ENCODE data around the gene RHOU.
A peak's percentile ranks its signal among the peaks of the same experiment; 100 is the strongest.
"Not testable (repeated sequence)": the region's sequence is repeated elsewhere in the genome, so short reads cannot be mapped to it uniquely, and the experiment has no call there.

The RHOU gene

DNA sequence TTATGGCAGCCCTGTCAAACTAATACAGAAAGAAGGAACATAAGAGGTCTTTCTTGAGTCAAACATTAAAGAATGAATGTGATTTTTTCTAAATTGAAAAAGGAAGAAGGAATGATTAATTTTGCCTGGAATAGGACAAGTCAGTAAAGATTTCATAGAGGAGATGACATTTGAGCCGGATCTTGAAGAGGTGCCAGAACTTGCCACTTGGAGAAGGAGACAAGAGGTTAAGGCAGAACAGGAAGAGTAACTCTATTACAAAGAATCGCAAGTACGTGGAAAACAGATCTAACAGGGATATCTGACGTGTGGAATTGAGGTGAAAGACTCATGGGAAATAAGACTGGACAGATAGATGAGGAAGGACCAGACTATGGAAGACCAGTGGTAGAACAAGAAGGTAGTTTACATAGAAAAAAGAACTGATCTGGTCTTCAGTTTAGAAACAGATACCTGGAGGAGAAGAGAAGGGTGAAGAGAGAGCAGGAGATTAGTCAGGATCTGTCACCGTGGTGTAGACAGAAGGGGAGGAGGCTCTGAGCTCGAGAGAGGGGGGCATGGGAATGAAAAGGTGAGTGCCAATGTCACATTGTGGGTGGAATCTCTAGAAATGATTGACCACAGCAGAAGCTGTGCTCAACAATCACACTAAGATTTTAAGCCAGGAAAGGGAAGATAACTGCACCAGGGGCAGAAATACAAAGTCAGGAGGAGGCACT, 32.5 kb downstream of the RHOU start:
- H3K9me3 ChIP-seq: no peaks in the 10 kb centered on the region
- no peak overlapping the region for H3K27ac ChIP-seq
- intact Hi-C loops (cut with DNase I; ENCODE audit: low total_unique reads): no loop called here
- no peaks in the 10 kb centered on the region for H3K36me3 ChIP-seq
- H3K27me3 ChIP-seq: no peaks in the 10 kb centered on the region
- no peaks in the 10 kb centered on the region for H3K4me1 ChIP-seq
- TF ChIP-seq, protein P1, sequence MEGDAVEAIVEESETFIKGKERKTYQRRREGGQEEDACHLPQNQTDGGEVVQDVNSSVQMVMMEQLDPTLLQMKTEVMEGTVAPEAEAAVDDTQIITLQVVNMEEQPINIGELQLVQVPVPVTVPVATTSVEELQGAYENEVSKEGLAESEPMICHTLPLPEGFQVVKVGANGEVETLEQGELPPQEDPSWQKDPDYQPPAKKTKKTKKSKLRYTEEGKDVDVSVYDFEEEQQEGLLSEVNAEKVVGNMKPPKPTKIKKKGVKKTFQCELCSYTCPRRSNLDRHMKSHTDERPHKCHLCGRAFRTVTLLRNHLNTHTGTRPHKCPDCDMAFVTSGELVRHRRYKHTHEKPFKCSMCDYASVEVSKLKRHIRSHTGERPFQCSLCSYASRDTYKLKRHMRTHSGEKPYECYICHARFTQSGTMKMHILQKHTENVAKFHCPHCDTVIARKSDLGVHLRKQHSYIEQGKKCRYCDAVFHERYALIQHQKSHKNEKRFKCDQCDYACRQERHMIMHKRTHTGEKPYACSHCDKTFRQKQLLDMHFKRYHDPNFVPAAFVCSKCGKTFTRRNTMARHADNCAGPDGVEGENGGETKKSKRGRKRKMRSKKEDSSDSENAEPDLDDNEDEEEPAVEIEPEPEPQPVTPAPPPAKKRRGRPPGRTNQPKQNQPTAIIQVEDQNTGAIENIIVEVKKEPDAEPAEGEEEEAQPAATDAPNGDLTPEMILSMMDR (IDR thresholded peaks at IDR 0.05): no peak
- H3K4me3 ChIP-seq: no peak overlapping the region
- no peak for DNase-seq

DNA sequence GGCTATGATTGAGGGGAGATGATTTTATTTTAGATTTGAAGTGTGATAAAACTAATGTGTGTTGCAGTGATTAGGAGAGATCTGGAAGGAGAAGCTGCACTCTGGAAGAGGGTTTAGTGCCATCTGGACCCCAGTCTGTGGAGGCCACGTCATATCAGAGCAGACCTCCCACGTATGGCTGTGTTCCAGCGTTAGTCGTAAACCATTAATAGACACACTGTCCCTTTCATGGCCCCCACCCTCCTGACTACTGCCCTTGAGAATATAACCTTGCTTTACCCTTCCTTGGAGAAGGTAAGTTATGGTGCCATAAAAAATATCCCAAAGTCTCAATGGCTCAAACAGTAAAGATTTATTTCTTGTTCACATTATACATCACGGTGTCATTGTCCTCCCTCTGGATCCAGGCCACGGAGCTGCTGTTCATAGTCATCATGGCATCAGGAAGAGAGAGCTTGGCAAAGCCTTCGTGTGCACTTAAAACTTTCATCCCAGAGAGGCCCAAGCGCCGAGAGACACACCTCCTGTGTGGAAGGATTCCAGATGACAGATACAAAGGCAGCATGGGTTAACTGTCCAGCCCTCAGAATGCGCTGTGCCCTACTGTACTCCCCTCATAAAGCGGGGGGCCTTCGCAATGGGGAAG, 33.2 kb downstream of the RHOU start:
- DNase-seq: no peak
- Histone ChIP-seq H3K36me3 (no peaks in the 10 kb centered on the region), H3K4me3 (no peak overlapping the region), H3K27me3 (no peaks in the 10 kb centered on the region), H3K4me1 (no peaks in the 10 kb centered on the region), H3K27ac (no peak overlapping the region), H3K9me3 (no peaks in the 10 kb centered on the region)
- TF ChIP-seq, protein P1 (IDR thresholded peaks at IDR 0.05): no peak
- intact Hi-C loops (cut with DNase I; ENCODE audit: low total_unique reads): no loop called here

DNA sequence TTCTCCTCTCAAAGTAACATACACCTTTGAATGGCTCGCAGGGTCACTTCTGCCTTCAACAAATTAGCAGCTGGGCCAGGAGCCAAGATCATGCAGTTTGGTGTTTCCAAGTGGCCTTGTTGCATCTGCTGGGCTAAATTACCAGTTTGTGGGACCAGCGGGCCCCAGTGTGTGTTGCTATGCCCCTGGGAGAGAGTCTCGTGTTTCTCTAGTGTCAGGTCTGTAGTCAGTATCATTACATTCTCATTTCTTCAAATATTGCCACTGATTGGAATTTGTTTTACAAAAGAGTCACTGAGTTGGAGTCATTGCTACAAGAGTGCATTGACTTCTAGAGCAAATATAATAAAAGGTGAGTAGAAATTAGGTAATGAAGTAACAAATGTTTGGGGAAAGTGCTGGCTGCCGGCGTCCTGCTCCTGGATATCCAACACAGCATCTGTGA, 35.5 kb downstream of the RHOU start:
- Histone ChIP-seq H3K27ac (no peak overlapping the region), H3K36me3 (no peaks in the 10 kb centered on the region), H3K4me1 (no peaks in the 10 kb centered on the region), H3K27me3 (no peaks in the 10 kb centered on the region), H3K4me3 (no peak overlapping the region), H3K9me3 (no peaks in the 10 kb centered on the region)
- intact Hi-C loops (cut with DNase I; ENCODE audit: low total_unique reads): no loop called here
- no peak for DNase-seq
- TF ChIP-seq, protein P1 (IDR thresholded peaks at IDR 0.05): no peak

DNA sequence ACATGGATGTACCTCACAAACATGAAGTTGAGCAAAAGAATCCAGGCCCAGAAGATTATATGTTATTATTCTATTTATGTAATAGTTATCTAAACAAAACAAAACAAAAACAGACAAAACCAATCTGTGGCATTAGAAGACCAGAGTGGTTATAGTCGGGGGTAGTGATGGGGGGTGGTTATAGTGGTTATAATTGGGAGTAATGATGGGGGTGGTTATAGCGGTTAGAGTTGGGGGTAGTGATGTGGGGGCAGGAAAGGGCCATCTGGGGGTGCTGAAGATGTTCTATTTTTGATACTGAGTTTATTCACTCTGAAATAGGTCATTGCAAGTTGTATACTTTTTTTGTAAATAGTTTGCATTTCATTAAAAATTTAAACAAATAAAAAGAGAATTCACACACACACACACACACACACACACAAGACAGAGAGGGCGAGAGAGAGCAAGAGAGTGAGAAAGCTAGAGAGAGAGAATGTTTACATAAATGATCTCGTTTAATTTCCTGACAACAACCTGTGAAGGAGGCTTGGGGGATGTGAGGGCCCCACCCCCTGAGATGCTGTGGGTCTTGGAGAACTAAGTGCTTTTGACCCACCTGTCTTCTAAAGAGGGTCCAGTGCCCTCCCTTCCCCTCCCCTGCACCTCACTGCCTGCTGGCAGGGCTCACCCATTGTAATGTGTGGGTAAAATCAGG, 37.4 kb downstream of the RHOU start:
- no peak overlapping the region for H3K27ac ChIP-seq
- no peaks in the 10 kb centered on the region for H3K27me3 ChIP-seq
- no peaks in the 10 kb centered on the region for H3K9me3 ChIP-seq
- intact Hi-C loops (cut with DNase I; ENCODE audit: low total_unique reads): no loop called here
- no peak overlapping the region for H3K4me3 ChIP-seq
- no peak for DNase-seq
- TF ChIP-seq, protein P1 (IDR thresholded peaks at IDR 0.05): no peak
- H3K4me1 ChIP-seq: no peaks in the 10 kb centered on the region
- no peaks in the 10 kb centered on the region for H3K36me3 ChIP-seq

DNA sequence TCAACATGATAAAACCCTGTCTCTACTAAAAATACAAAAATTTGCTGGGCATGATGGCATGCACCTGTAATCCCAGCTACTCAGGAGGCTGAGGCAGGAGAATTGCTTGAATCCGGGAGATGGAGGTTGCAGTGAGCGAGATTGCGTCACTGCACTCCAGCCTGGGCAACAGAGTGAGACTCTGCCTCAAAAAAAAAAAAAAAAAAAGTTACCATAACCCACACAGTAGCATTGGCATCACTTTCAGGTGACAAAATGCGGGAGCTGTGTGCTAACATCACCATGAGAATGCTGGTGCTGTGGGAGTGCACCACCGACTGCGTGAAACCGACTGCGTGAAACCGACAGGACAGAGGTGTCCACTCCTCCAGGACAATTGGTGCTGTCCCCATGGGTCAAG, 40.7 kb downstream of the RHOU start:
- H3K9me3 ChIP-seq; H3K4me1 ChIP-seq; intact Hi-C loops (cut with DNase I; ENCODE audit: low total_unique reads); H3K27ac ChIP-seq; H3K4me3 ChIP-seq; H3K36me3 ChIP-seq; DNase-seq; H3K27me3 ChIP-seq: not testable (repeated sequence)

DNA sequence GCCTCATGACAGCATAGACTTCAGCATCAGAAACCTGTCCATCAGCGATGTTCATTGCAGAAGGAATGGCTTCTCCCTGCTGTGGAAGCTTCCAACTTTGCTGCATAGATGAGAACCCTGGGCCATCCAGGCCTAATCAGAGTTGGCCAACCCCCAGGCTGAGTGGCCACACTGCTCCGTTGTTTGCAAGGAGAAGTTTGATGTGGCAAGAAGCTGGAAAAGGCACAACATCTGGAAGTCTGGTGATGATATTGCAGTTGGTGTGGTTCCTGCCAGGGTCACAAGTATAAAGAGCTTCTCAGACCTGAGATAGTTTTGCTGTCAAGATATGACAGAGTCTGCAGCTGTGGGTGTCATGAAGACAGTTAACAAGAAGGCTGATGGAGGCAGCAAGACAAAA, 41.2 kb downstream of the RHOU start:
- intact Hi-C loops (cut with DNase I; ENCODE audit: low total_unique reads): no loop called here
- H3K9me3 ChIP-seq: no peaks in the 10 kb centered on the region
- no peaks in the 10 kb centered on the region for H3K4me1 ChIP-seq
- TF ChIP-seq, protein P1 (IDR thresholded peaks at IDR 0.05): no peak
- no peak overlapping the region for H3K27ac ChIP-seq
- H3K36me3 ChIP-seq: no peaks in the 10 kb centered on the region
- peak in 1 of 2 donors; percentile 23 for DNase-seq
- no peak overlapping the region for H3K4me3 ChIP-seq
- H3K27me3 ChIP-seq: no peaks in the 10 kb centered on the region

Measured in tibial artery (tissue), 4 donors.